Loucy (cell line): ENCODE results near the gene BNIP3.

Experiments used
- H2AFZ ChIP-seq: fragments of 200-600 bp; sonication (generic); 2 replicates; pipeline ENCODE4 v1.6.0; 2016; ENCODE audit warnings: antibody characterized with exemption, mild to moderate bottlenecking, low read length, moderate library complexity
- H3F3A ChIP-seq: fragments of 200-600 bp; 2 replicates; pipeline ENCODE4 v1.6.0; 2016; ENCODE audit warnings: antibody characterized with exemption, low read depth, mild to moderate bottlenecking
- H3K27me3 ChIP-seq: fragments of 200-600 bp; sonication (generic); 2 replicates; pipeline ENCODE4 v1.6.1; 2014; ENCODE audit warnings: low read length, mild to moderate bottlenecking; ENCODE audit not compliant: insufficient read depth, poor library complexity, severe bottlenecking
- H3K36me3 ChIP-seq: fragments of 200-600 bp; sonication (generic); 2 replicates; pipeline ENCODE4 v1.6.1; 2016; ENCODE audit warnings: low read length; ENCODE audit not compliant: insufficient read depth
- H3K4me1 ChIP-seq: fragments of 200-600 bp; sonication (generic); 2 replicates; pipeline ENCODE4 v1.5.1; 2014; ENCODE audit warnings: low read length, mild to moderate bottlenecking; ENCODE audit not compliant: insufficient read depth, poor library complexity, severe bottlenecking
- H3K4me2 ChIP-seq: fragments of 200-600 bp; sonication (generic); 2 replicates; pipeline ENCODE4 v1.6.0; 2014; ENCODE audit warnings: antibody characterized with exemption, low read length, low read depth, mild to moderate bottlenecking; ENCODE audit not compliant: poor library complexity, severe bottlenecking
- H3K4me3 ChIP-seq: fragments of 200-600 bp; sonication (generic); 2 replicates; pipeline ENCODE4 v1.5.1; 2014; ENCODE audit warnings: low read length, mild to moderate bottlenecking, mixed read lengths; ENCODE audit not compliant: poor library complexity, severe bottlenecking
- H3K79me2 ChIP-seq: fragments of 200-600 bp; sonication (generic); 2 replicates; pipeline ENCODE4 v1.6.1; 2014; ENCODE audit warnings: low read length; ENCODE audit not compliant: insufficient read depth
- H3K9ac ChIP-seq: fragments of 200-600 bp; sonication (generic); 2 replicates; pipeline ENCODE4 v1.6.0; 2014; ENCODE audit warnings: mild to moderate bottlenecking, low read depth, low read length, moderate library complexity; ENCODE audit not compliant: poor library complexity, severe bottlenecking
- H3K9me2 ChIP-seq: fragments of 200-600 bp; sonication (generic); replicated peaks from 2 replicates; pipeline ENCODE4 v1.6.1; 2016; ENCODE audit warnings: low read depth, low read length, mixed read lengths
- H3K9me3 ChIP-seq: fragments of 200-600 bp; sonication (generic); 2 replicates; pipeline ENCODE4 v1.6.1; 2014; ENCODE audit warnings: mild to moderate bottlenecking, antibody characterized with exemption, low read length, low read depth; ENCODE audit not compliant: insufficient read depth
- H4K20me1 ChIP-seq: fragments of 200-600 bp; sonication (generic); 2 replicates; pipeline ENCODE4 v1.6.0; 2014; ENCODE audit warnings: antibody characterized with exemption, low read length, mild to moderate bottlenecking; ENCODE audit not compliant: insufficient read depth, poor library complexity, severe bottlenecking
- EZH2phosphoT487 ChIP-seq: fragments of 200-600 bp; IDR thresholded peaks from 2 replicates; pipeline ENCODE4 v1.6.1; 2018; ENCODE audit warnings: antibody characterized with exemption, mild to moderate bottlenecking, moderate library complexity, borderline replicate concordance
- TF ChIP-seq, protein P1 (sequence below): fragments of 200-600 bp; sonication (generic); conservative IDR thresholded peaks from 2 replicates; pipeline ENCODE4 v1.5.1; 2014; ENCODE audit warnings: mild to moderate bottlenecking, antibody characterized with exemption, low read length

The BNIP3 gene

DNA sequence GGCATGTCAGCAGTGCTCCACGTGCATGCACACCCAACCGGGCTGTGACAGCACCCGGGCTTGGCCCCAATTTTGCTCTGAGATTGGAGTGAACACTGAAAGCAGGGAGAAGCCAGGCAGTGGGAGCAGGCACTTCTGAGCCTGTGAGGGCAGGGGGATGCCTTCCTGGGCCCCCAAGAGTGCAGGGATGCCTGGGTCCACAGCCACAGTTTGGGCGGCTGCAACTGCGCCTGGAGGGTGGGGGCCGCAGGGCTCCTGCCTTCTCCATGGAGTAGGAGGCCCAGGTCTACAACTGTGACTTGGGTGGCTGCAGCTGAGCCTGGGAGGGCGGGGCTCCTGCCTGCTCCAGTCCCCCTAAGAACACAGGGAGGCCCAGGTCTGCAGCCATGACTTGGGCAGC, 37.6 kb upstream of the BNIP3 start:
- H3K79me2 ChIP-seq: no peaks in the 10 kb centered on the region
- H3K4me3 ChIP-seq: no peak overlapping the region
- no peaks in the 10 kb centered on the region for H3K27me3 ChIP-seq
- TF ChIP-seq EZH2phosphoT487: no peak
- TF ChIP-seq, protein P1, sequence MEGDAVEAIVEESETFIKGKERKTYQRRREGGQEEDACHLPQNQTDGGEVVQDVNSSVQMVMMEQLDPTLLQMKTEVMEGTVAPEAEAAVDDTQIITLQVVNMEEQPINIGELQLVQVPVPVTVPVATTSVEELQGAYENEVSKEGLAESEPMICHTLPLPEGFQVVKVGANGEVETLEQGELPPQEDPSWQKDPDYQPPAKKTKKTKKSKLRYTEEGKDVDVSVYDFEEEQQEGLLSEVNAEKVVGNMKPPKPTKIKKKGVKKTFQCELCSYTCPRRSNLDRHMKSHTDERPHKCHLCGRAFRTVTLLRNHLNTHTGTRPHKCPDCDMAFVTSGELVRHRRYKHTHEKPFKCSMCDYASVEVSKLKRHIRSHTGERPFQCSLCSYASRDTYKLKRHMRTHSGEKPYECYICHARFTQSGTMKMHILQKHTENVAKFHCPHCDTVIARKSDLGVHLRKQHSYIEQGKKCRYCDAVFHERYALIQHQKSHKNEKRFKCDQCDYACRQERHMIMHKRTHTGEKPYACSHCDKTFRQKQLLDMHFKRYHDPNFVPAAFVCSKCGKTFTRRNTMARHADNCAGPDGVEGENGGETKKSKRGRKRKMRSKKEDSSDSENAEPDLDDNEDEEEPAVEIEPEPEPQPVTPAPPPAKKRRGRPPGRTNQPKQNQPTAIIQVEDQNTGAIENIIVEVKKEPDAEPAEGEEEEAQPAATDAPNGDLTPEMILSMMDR: no peak
- no peaks in the 10 kb centered on the region for H3K36me3 ChIP-seq
- no peak overlapping the region for H3K9ac ChIP-seq
- H4K20me1 ChIP-seq: no peaks in the 10 kb centered on the region
- H3K4me2 ChIP-seq: no peak overlapping the region
- no peaks in the 10 kb centered on the region for H3F3A ChIP-seq
- H2AFZ ChIP-seq: no peak overlapping the region
- no peaks in the 10 kb centered on the region for H3K4me1 ChIP-seq
- no peaks in the 10 kb centered on the region for H3K9me3 ChIP-seq
- H3K9me2 ChIP-seq: no peaks in the 10 kb centered on the region

DNA sequence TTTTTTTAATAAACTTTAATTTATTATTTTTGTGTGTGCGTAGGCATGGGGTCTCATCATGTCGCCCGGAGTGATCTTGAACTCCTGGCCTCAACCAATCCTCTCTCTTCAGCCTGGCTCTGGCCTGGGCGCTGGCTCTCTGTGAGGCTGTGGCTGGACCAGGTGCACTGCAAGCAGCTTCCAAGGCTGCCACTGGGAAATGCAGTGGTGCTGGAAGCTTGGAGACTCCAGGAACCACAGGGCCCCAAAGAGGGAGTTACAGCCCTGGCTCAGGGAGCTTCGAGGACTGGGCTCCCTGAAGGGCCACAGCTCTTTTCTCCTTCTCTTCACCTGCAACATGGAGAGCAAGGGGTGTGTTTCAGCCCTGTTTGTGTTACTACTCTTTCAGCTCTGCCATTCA, 36.7 kb upstream of the BNIP3 start:
- H2AFZ ChIP-seq: no peak overlapping the region
- TF ChIP-seq EZH2phosphoT487: no peak
- TF ChIP-seq, protein P1: no peak
- no peaks in the 10 kb centered on the region for H3K79me2 ChIP-seq
- no peaks in the 10 kb centered on the region for H4K20me1 ChIP-seq
- no peak overlapping the region for H3K9ac ChIP-seq
- no peaks in the 10 kb centered on the region for H3K4me1 ChIP-seq
- no peak overlapping the region for H3K4me3 ChIP-seq
- no peaks in the 10 kb centered on the region for H3K27me3 ChIP-seq
- H3K9me3 ChIP-seq: no peaks in the 10 kb centered on the region
- no peaks in the 10 kb centered on the region for H3F3A ChIP-seq
- H3K9me2 ChIP-seq: no peaks in the 10 kb centered on the region
- H3K36me3 ChIP-seq: no peaks in the 10 kb centered on the region
- no peak overlapping the region for H3K4me2 ChIP-seq

DNA sequence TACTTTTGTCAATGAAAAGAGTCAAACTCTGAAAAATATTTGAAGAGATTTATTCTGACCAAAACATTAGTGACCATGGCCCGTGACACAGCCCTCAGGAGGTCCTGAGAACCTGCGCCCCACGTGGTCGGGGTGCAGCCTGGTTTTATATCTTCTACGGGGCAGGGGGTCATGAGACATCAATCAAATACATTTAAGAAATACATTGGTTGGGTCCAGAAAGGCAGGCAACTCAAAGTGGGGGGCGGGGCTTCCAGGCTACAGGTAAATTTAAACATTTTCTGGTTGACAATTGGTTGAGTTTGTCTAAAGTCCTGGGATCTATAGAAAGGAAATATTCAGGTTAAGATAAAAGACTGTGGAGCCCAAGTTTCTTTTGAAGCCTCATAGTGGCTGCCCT, 34.8 kb upstream of the BNIP3 start:
- Histone ChIP-seq H3K79me2 (no peaks in the 10 kb centered on the region), H3K36me3 (no peaks in the 10 kb centered on the region), H3K27me3 (no peaks in the 10 kb centered on the region), H3K9me2 (no peaks in the 10 kb centered on the region), H3K4me1 (no peaks in the 10 kb centered on the region), H4K20me1 (no peaks in the 10 kb centered on the region), H3K4me3 (no peak overlapping the region), H3F3A (no peaks in the 10 kb centered on the region), H3K9me3 (no peaks in the 10 kb centered on the region), H3K4me2 (no peak overlapping the region), H3K9ac (no peak overlapping the region), H2AFZ (no peak overlapping the region)
- TF ChIP-seq EZH2phosphoT487: no peak
- TF ChIP-seq, protein P1: no peak
